Endothelial cell of umbilical vein (primary cell): ENCODE data around the gene EME2.

Experiments
- FOS ChIP-seq: IDR thresholded peaks from 2 replicates; pipeline ENCODE4 v1.6.1; 2011; ENCODE audit warnings: mild to moderate bottlenecking, low read length, moderate library complexity, borderline replicate concordance; ENCODE audit not compliant: insufficient read depth
- POLR2A ChIP-seq: IDR thresholded peaks from 2 replicates; pipeline ENCODE4 v1.6.1; 2012; ENCODE audit warnings: low read depth, mild to moderate bottlenecking, control low read depth, low read length
- TF ChIP-seq, protein P1 (sequence below), 2 donors: IDR thresholded peaks; 1 replicate in 1 of 2; 2 replicates in 1 of 2; pipeline ENCODE4 v1.5.1; 2011; ENCODE audit warnings: low read length in 2 of 2, mild to moderate bottlenecking in 2 of 2, moderate library complexity in 2 of 2, control low read depth in 1 of 2, inconsistent platforms in 1 of 2, low read depth in 1 of 2; ENCODE audit not compliant: insufficient read depth in 1 of 2; ENCODE audit errors: extremely low read depth in 1 of 2
- TF ChIP-seq, protein P2 (sequence below): IDR thresholded peaks from 2 replicates; pipeline ENCODE4 v1.6.1; 2011; ENCODE audit not compliant: insufficient read depth, insufficient read length

GRCh38 chr16:1779741-1780676 lies 7.4 kb downstream of the EME2 start:
- TF ChIP-seq, protein P1, sequence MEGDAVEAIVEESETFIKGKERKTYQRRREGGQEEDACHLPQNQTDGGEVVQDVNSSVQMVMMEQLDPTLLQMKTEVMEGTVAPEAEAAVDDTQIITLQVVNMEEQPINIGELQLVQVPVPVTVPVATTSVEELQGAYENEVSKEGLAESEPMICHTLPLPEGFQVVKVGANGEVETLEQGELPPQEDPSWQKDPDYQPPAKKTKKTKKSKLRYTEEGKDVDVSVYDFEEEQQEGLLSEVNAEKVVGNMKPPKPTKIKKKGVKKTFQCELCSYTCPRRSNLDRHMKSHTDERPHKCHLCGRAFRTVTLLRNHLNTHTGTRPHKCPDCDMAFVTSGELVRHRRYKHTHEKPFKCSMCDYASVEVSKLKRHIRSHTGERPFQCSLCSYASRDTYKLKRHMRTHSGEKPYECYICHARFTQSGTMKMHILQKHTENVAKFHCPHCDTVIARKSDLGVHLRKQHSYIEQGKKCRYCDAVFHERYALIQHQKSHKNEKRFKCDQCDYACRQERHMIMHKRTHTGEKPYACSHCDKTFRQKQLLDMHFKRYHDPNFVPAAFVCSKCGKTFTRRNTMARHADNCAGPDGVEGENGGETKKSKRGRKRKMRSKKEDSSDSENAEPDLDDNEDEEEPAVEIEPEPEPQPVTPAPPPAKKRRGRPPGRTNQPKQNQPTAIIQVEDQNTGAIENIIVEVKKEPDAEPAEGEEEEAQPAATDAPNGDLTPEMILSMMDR (IDR thresholded peaks at IDR 0.05; ENCODE audit: extremely low read depth in 1 of 2, insufficient read depth in 1 of 2, low read depth in 1 of 2, low read length in 2 of 2), result no peak
- TF ChIP-seq, protein P2, sequence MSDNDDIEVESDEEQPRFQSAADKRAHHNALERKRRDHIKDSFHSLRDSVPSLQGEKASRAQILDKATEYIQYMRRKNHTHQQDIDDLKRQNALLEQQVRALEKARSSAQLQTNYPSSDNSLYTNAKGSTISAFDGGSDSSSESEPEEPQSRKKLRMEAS, result no peak
- TF ChIP-seq POLR2A, result peak; percentile 47
- TF ChIP-seq FOS, result no peak
